ENCODE results near the gene HAPLN3. TPM values are rescaled to one million over a fixed set of nuclear protein-coding genes. Genes with fewer than 3 reads are reported as not detected.

HAPLN3 gene
- total RNA-seq, 1 donor from 2014 or later: 2.7 TPM

DNA sequence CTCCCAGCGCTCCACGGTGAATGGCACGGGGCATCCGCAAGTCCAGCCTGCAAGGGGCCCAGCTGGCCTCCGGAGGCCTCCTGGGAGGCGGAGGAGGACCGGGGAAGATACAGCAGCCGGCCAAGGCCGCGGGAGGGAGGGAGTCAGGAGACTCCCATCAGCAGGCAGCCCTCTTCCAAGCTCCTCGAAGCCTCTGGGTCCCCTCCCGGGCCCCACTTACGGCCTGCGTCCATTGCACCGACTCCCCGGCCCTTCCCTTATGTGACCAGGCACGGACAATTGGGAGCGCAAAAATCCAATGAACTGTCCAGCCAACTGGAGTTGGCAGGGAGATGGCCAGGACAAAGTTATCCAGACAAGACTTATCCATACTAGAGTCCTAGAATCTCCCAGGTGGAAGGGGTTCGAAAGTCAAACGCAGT lies 17.2 kb upstream of the HAPLN3 start:
- no peaks in the 10 kb centered on the region for H3K9me3 Mint-ChIP-seq
- Histone ChIP-seq H3K27ac (no peak overlapping the region), H3K9ac (peak overlapping the region; percentile 21), H3K4me3 (peak overlapping the region; percentile 68), H3F3A (ENCODE audit: low read depth) (peaks cover 31% of the 10 kb centered on the region), H3K9me3 (ENCODE audit: low read depth) (no peaks in the 10 kb centered on the region), H3K36me3 (no peaks in the 10 kb centered on the region), H3K4me2 (peak overlapping the region; percentile 82), H4K20me1 (ENCODE audit: low read depth) (peaks cover 19% of the 10 kb centered on the region), H3K4me1 (peaks cover 18% of the 10 kb centered on the region), H3K79me2 (ENCODE audit: low read depth) (peaks cover 33% of the 10 kb centered on the region), H2AFZ (replicated peaks) (peak overlapping the region; percentile 83), H3K27me3 (no peaks in the 10 kb centered on the region)
- H3K4me3 Mint-ChIP-seq: peak overlapping the region; percentile 90
- H3K4me1 Mint-ChIP-seq: peaks cover 35% of the 10 kb centered on the region
- TF ChIP-seq CTCF (IDR thresholded peaks at IDR 0.05) (no peak), EZH2 (IDR thresholded peaks at IDR 0.05) (peak; percentile 36)
- peak; percentile 53 for DNase-seq (ENCODE audit: low spot score)
- H3K27me3 Mint-ChIP-seq (ENCODE audit: insufficient read depth, low read depth): no peaks in the 10 kb centered on the region
- H3K27ac Mint-ChIP-seq: no peak overlapping the region
- H3K36me3 Mint-ChIP-seq: peaks cover 12% of the 10 kb centered on the region

DNA sequence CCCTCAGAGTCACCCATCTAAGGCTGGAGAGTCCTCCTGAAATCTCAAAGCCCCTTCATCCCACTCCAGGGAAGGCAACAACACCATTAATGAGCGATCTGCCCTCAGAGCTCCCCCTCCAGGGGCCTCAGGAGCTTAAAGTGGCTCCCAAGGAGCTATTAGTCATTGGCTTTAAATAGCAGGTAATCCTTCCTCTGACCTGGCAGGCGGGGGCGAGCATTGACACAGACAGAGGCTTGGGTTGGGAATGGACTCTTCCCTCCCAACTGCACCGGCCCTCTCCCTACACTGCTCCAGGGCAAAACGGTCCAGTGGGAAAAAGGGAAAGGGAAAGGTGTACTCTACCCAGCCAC lies 16.4 kb upstream of the HAPLN3 start:
- peak overlapping the region; percentile 90 for H3K4me3 Mint-ChIP-seq
- TF ChIP-seq EZH2phosphoT487 (IDR thresholded peaks at IDR 0.05) (no peak), EZH2 (IDR thresholded peaks at IDR 0.05) (no peak), CTCF (IDR thresholded peaks at IDR 0.05) (no peak)
- no peak overlapping the region for H3K27ac ChIP-seq
- H3K4me2 ChIP-seq: peak overlapping the region; percentile 82
- H3F3A ChIP-seq (ENCODE audit: low read depth): peaks cover 31% of the 10 kb centered on the region
- H3K4me3 ChIP-seq: peak overlapping the region; percentile 68
- no peaks in the 10 kb centered on the region for H3K9me3 Mint-ChIP-seq
- peak; percentile 68 for DNase-seq (ENCODE audit: low spot score)
- peaks cover 18% of the 10 kb centered on the region for H3K4me1 ChIP-seq
- H3K9ac ChIP-seq: no peak overlapping the region
- H4K20me1 ChIP-seq (ENCODE audit: low read depth): peaks cover 19% of the 10 kb centered on the region
- H3K4me1 Mint-ChIP-seq: peaks cover 35% of the 10 kb centered on the region
- H3K36me3 Mint-ChIP-seq: peaks cover 17% of the 10 kb centered on the region
- H3K79me2 ChIP-seq (ENCODE audit: low read depth): peaks cover 33% of the 10 kb centered on the region
- H3K36me3 ChIP-seq: no peaks in the 10 kb centered on the region
- H3K27me3 ChIP-seq: no peaks in the 10 kb centered on the region
- no peaks in the 10 kb centered on the region for H3K9me3 ChIP-seq (ENCODE audit: low read depth)
- no peak overlapping the region for H3K27ac Mint-ChIP-seq
- no peaks in the 10 kb centered on the region for H3K27me3 Mint-ChIP-seq (ENCODE audit: insufficient read depth, low read depth)
- no peak overlapping the region for H2AFZ ChIP-seq (replicated peaks)

DNA sequence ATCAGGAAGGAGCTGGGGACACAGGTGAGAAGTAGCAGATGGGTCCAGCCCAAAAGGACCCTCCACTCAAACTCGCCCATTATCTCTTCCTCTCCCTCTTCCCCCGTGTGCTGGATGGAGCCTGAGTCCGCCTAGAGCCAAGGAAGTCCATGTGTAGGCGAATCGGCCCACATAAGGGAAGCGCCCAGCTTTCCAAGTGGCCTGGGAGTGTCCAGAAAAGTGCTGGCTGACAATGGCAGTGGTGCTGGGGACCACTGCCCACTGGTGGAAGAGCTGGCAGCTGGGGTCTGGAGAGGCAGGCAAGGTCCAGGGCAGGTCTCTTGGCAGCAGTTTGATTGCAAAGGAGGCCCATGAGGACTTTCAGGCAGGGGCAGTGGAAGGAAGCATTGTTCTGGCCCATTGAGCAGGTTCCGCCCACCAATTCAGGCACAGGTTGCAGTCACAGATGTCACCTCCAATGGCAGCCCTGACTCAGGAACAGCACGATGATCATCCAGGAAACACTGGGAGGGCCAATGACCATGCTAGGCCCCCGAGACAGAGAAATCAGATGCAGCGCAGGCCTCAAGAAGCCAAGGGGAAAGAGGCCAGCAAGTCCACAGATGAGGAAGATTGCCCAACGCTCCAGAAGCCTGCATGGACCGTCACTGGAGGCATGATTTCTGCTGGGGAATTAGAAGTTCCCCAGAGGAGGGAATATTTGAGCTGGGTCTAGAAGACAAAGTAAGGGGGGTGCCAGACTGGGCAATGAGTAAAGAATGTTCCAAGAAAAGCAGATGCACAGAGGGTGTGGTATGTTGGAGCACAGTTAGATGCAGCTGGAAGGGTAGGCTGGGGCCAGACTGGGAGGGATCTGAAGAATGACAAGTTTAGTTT lies 14.8 kb upstream of the HAPLN3 start:
- peak overlapping the region; percentile 60 for H3K4me3 Mint-ChIP-seq
- H3K27ac Mint-ChIP-seq: no peak overlapping the region

More for the DNA sequence above, 14.8 kb upstream of the HAPLN3 start:
- no peak overlapping the region for H3K4me2 ChIP-seq
- DNase-seq (ENCODE audit: low spot score): no peak
- H3K27me3 ChIP-seq: no peaks in the 10 kb centered on the region
- Mint-ChIP-seq H3K36me3 (peaks cover 17% of the 10 kb centered on the region), H3K27me3 (ENCODE audit: insufficient read depth, low read depth) (no peaks in the 10 kb centered on the region), H3K4me1 (peaks cover 35% of the 10 kb centered on the region), H3K9me3 (no peaks in the 10 kb centered on the region)
- peaks cover 18% of the 10 kb centered on the region for H3K4me1 ChIP-seq
- no peak overlapping the region for H3K4me3 ChIP-seq
- H3K9ac ChIP-seq: no peak overlapping the region
- H4K20me1 ChIP-seq (ENCODE audit: low read depth): peaks cover 19% of the 10 kb centered on the region
- H3K27ac ChIP-seq: no peak overlapping the region
- no peaks in the 10 kb centered on the region for H3K36me3 ChIP-seq
- no peak overlapping the region for H2AFZ ChIP-seq (replicated peaks)
- peaks cover 31% of the 10 kb centered on the region for H3F3A ChIP-seq (ENCODE audit: low read depth)
- peaks cover 33% of the 10 kb centered on the region for H3K79me2 ChIP-seq (ENCODE audit: low read depth)
- no peak for TF ChIP-seq EZH2 (IDR thresholded peaks at IDR 0.05)
- TF ChIP-seq CTCF (IDR thresholded peaks at IDR 0.05): no peak
- TF ChIP-seq EZH2phosphoT487 (IDR thresholded peaks at IDR 0.05): no peak
- H3K9me3 ChIP-seq (ENCODE audit: low read depth): no peaks in the 10 kb centered on the region
